HCT116 (cell line): ENCODE data around the gene TTC24. TPM values are rescaled to one million over a fixed set of nuclear protein-coding genes. Genes with fewer than 3 reads are reported as not detected.

ENCODE experiments used
- ATAC-seq: fragments of 200-7000 bp; cut with Tn5 transposase; 2 replicates; pipeline ENCODE4 v1.9.1; 2020; ENCODE audit warnings: mild to moderate bottlenecking, moderate library complexity
- BruUV-seq: library from RNA; stranded (reverse); fragments of 400-500 nt; replicated peaks from 2 replicates; lab custom pipeline; 2021; lab: Mats Ljungman, UMichigan
- CTCF ChIA-PET: fragments of 300-600 bp; sonication (Branson Sonifier 250); formaldehyde crosslinking; loops from one replicate; lab custom pipeline; 2021; ENCODE audit warnings: antibody characterized with exemption; lab: Charles Lee
- POLR2A ChIA-PET: fragments of 300-600, 350-600 bp; sonication (Branson Sonifier 250); formaldehyde crosslinking; loops from one replicate; lab custom pipeline; 2021; ENCODE audit warnings: antibody characterized with exemption; lab: Charles Lee
- RAD21 ChIA-PET, 2 experiments: fragments of 300-600 bp; sonication (Branson Sonifier 250); formaldehyde crosslinking; loops; one replicate each; lab custom pipeline; 2023; ENCODE audit warnings: low total read pairs in 2 of 2; ENCODE audit not compliant: uncharacterized antibody in 2 of 2, unreplicated experiment in 2 of 2, low non-redundant PET in 1 of 2; lab: Charles Lee
- DNase-seq: peaks from one replicate; pipeline ENCODE4 v3.0.0-alpha.2; 2010; ENCODE audit warnings: low read depth, low spot score
- H2AFZ ChIP-seq: fragments of 200-600 bp; shearing (Covaris generic), sonication (generic); 2 replicates; pipeline ENCODE4 v1.6.1; 2017; ENCODE audit warnings: low read depth, mixed run types, mixed read lengths, antibody characterized with exemption, low read length; ENCODE audit not compliant: poor library complexity, severe bottlenecking
- H3K27ac ChIP-seq: 2 replicates; pipeline ENCODE4 v1.5.1; 2012; ENCODE audit warnings: low read depth, low read length
- H3K27me3 ChIP-seq: fragments of 200-600 bp; sonication (generic); 2 replicates; pipeline ENCODE4 v1.6.1; 2016; ENCODE audit warnings: mixed run types, low read length, mixed read lengths; ENCODE audit not compliant: insufficient read depth
- H3K36me3 ChIP-seq, 2 experiments: fragments of 200-500 bp in 1 of 2; fragments of 200-600 bp in 1 of 2; sonication (Bioruptor generic) in 1 of 2; sonication (generic) in 1 of 2; 2 replicates each; pipeline versions ENCODE4 v1.5.1 to v1.6.1; 2014 to 2016; ENCODE audit warnings: low read length in 2 of 2, inconsistent platforms in 1 of 2, mixed read lengths in 1 of 2, mixed run types in 1 of 2; ENCODE audit not compliant: insufficient read depth in 2 of 2, control insufficient read depth in 1 of 2
- H3K4me1 ChIP-seq, 2 experiments: fragments of 200-600 bp in 1 of 2; sonication (generic) in 1 of 2; 2 replicates each; pipeline versions ENCODE4 v1.5.1 to v1.6.1; 2012 to 2017; ENCODE audit warnings: low read length in 2 of 2, inconsistent platforms in 1 of 2, mild to moderate bottlenecking in 1 of 2, mixed read lengths in 1 of 2, mixed run types in 1 of 2, moderate library complexity in 1 of 2; ENCODE audit not compliant: insufficient read depth in 2 of 2, control insufficient read depth in 1 of 2
- H3K4me2 ChIP-seq: fragments of 200-600 bp; sonication (generic); 2 replicates; pipeline ENCODE4 v1.6.1; 2017; ENCODE audit warnings: mixed run types, low read length, mixed read lengths
- H3K4me3 ChIP-seq, 2 experiments: fragments of 200-600 bp in 1 of 2; sonication (generic) in 1 of 2; replicated peaks in 1 of 2; 2 replicates each; pipeline ENCODE4 v1.5.1; 2011 to 2016; ENCODE audit warnings: low read length in 2 of 2, control low read depth in 1 of 2, low read depth in 1 of 2, mild to moderate bottlenecking in 1 of 2, mixed read lengths in 1 of 2, mixed run types in 1 of 2
- H3K79me2 ChIP-seq: fragments of 200-600 bp; sonication (generic); 2 replicates; pipeline ENCODE4 v1.6.1; 2017; ENCODE audit warnings: mild to moderate bottlenecking, mixed run types, low read length, moderate library complexity, mixed read lengths; ENCODE audit not compliant: insufficient read depth
- H3K9ac ChIP-seq: fragments of 200-600 bp; sonication (generic); 2 replicates; pipeline ENCODE4 v1.6.1; 2016; ENCODE audit warnings: low read length, mixed read lengths
- H3K9me2 ChIP-seq: fragments of 200-600 bp; sonication (generic), shearing (Covaris generic); 2 replicates; pipeline ENCODE4 v1.6.1; 2017; ENCODE audit warnings: mixed run types, mild to moderate bottlenecking, moderate library complexity; ENCODE audit not compliant: insufficient read depth
- H3K9me3 ChIP-seq, 2 experiments: fragments of 200-500 bp in 1 of 2; fragments of 200-600 bp in 1 of 2; sonication (Bioruptor generic) in 1 of 2; sonication (generic) in 1 of 2; 2 replicates each; pipeline ENCODE4 v1.6.1; 2014 to 2017; ENCODE audit warnings: low read length in 2 of 2, mixed read lengths in 2 of 2, inconsistent platforms in 1 of 2, low read depth in 1 of 2, mild to moderate bottlenecking in 1 of 2, mixed run types in 1 of 2, moderate library complexity in 1 of 2; ENCODE audit not compliant: control insufficient read depth in 1 of 2, insufficient read depth in 1 of 2
- H4K20me1 ChIP-seq: fragments of 200-600 bp; sonication (generic), shearing (Covaris generic); 2 replicates; pipeline ENCODE4 v1.6.1; 2017; ENCODE audit warnings: mixed run types, mild to moderate bottlenecking, moderate library complexity; ENCODE audit not compliant: insufficient read depth
- ATF3 ChIP-seq: IDR thresholded peaks from 2 replicates; pipeline ENCODE4 v1.6.1; 2012
- CBX3 ChIP-seq: IDR thresholded peaks from 2 replicates; pipeline ENCODE4 v1.6.1; 2012; ENCODE audit warnings: low read depth
- POLR2A ChIP-seq: IDR thresholded peaks from 2 replicates; pipeline ENCODE4 v1.7.0; 2011; ENCODE audit warnings: borderline replicate concordance; ENCODE audit not compliant: insufficient read depth, insufficient read length; ENCODE audit errors: extremely low read depth
- ZFX ChIP-seq: fragments of 450-650 bp; IDR thresholded peaks from 2 replicates; pipeline ENCODE4 v1.6.1; 2017
- intact Hi-C: fragments of 100-400 bp; cut with micrococcal nuclease; formaldehyde crosslinking; loops from 2 replicates; pipeline ENCODE4 v1.10.0; 2022
- total RNA-seq: library from RNA; stranded (reverse); gene quantifications from one replicate; pipeline ENCODE4 v1.2.1, GENCODE V29; 2021; ENCODE audit not compliant: unreplicated experiment
- TF ChIP-seq, protein P1 (sequence below): IDR thresholded peaks from 2 replicates; pipeline ENCODE4 v1.6.1; 2011; ENCODE audit warnings: mild to moderate bottlenecking, low read length, moderate library complexity; ENCODE audit not compliant: insufficient replicate concordance; ENCODE audit errors: extremely low read depth
- TF ChIP-seq, protein P2 (sequence below), 3 experiments: fragments of 200-600 bp in 1 of 3; sonication (generic) in 1 of 3; IDR thresholded peaks in 2 of 3; conservative IDR thresholded peaks in 1 of 3; 2 replicates each; pipeline ENCODE4 v1.5.1; 2012 to 2017; ENCODE audit warnings: low read depth in 2 of 3, low read length in 2 of 3, antibody characterized with exemption in 1 of 3, borderline replicate concordance in 1 of 3, control low read depth in 1 of 3, mild to moderate bottlenecking in 1 of 3, mixed read lengths in 1 of 3, mixed run types in 1 of 3, moderate library complexity in 1 of 3; ENCODE audit not compliant: insufficient read depth in 1 of 3

The TTC24 gene
- total RNA-seq, 1 experiment from 2014 or later = not detected

- H2AFZ ChIP-seq = no peak overlapping the region
- POLR2A ChIA-PET = no interaction called here
- no peaks in the 10 kb centered on the region for H3K27me3 ChIP-seq
- H3K27ac ChIP-seq = no peak overlapping the region
- H3K9ac ChIP-seq = no peak overlapping the region
- RAD21 ChIA-PET = no interaction called here
- no peaks in the 10 kb centered on the region for H4K20me1 ChIP-seq
- H3K9me3 ChIP-seq = no peaks in the 10 kb centered on the region
- H3K4me1 ChIP-seq = peaks cover 9 to 14% of the 10 kb centered on the region in 2 experiments
- H3K4me3 ChIP-seq = no peak overlapping the region
- ATAC-seq = no peak
- CTCF ChIA-PET = no interaction called here
- TF ChIP-seq ATF3 = no peak
- TF ChIP-seq, protein P1, sequence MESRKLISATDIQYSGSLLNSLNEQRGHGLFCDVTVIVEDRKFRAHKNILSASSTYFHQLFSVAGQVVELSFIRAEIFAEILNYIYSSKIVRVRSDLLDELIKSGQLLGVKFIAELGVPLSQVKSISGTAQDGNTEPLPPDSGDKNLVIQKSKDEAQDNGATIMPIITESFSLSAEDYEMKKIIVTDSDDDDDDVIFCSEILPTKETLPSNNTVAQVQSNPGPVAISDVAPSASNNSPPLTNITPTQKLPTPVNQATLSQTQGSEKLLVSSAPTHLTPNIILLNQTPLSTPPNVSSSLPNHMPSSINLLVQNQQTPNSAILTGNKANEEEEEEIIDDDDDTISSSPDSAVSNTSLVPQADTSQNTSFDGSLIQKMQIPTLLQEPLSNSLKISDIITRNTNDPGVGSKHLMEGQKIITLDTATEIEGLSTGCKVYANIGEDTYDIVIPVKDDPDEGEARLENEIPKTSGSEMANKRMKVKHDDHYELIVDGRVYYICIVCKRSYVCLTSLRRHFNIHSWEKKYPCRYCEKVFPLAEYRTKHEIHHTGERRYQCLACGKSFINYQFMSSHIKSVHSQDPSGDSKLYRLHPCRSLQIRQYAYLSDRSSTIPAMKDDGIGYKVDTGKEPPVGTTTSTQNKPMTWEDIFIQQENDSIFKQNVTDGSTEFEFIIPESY = no peak
- no peak for TF ChIP-seq CBX3
- TF ChIP-seq, protein P2, sequence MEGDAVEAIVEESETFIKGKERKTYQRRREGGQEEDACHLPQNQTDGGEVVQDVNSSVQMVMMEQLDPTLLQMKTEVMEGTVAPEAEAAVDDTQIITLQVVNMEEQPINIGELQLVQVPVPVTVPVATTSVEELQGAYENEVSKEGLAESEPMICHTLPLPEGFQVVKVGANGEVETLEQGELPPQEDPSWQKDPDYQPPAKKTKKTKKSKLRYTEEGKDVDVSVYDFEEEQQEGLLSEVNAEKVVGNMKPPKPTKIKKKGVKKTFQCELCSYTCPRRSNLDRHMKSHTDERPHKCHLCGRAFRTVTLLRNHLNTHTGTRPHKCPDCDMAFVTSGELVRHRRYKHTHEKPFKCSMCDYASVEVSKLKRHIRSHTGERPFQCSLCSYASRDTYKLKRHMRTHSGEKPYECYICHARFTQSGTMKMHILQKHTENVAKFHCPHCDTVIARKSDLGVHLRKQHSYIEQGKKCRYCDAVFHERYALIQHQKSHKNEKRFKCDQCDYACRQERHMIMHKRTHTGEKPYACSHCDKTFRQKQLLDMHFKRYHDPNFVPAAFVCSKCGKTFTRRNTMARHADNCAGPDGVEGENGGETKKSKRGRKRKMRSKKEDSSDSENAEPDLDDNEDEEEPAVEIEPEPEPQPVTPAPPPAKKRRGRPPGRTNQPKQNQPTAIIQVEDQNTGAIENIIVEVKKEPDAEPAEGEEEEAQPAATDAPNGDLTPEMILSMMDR (IDR thresholded peaks at IDR 0.05 in 2 of 3, conservative IDR thresholded peaks at IDR 0.05 in 1 of 3; ENCODE audit: borderline replicate concordance in 1 of 3, insufficient read depth in 1 of 3, low read depth in 2 of 3, low read length in 2 of 3) = peak in 1 of 3 experiments; percentile 5; a peak in 1 of 6 replicates
- TF ChIP-seq POLR2A = no peak
- no peak for TF ChIP-seq ZFX
- DNase-seq = no peak
- peaks cover 0 to 4% of the 10 kb centered on the region in 2 experiments; a peak in 1 of 4 replicates for H3K36me3 ChIP-seq
- H3K4me2 ChIP-seq = no peak overlapping the region
- H3K79me2 ChIP-seq = peaks cover 26% of the 10 kb centered on the region
- BruUV-seq = no TSS peak
- intact Hi-C loops = no loop called here
- H3K9me2 ChIP-seq = no peaks in the 10 kb centered on the region
These were observed 5.4 kb upstream of the TTC24 start for GRCh38 chr1:156574039-156574633.
